IPS-18c (cell line): ENCODE measurements around the gene MAPKAP1.

Experiments used
- H3K4me3 ChIP-seq: 2 replicates; pipeline ENCODE4 v1.7.0; 2013; ENCODE audit warnings: low read depth, mild to moderate bottlenecking, low read length, moderate library complexity; ENCODE audit not compliant: insufficient read depth
- H3K9me3 ChIP-seq: one replicate; pipeline ENCODE4 v1.6.1; 2013; ENCODE audit warnings: mild to moderate bottlenecking, low read length, moderate library complexity; ENCODE audit not compliant: control insufficient read depth, insufficient read depth

MAPKAP1 gene

DNA sequence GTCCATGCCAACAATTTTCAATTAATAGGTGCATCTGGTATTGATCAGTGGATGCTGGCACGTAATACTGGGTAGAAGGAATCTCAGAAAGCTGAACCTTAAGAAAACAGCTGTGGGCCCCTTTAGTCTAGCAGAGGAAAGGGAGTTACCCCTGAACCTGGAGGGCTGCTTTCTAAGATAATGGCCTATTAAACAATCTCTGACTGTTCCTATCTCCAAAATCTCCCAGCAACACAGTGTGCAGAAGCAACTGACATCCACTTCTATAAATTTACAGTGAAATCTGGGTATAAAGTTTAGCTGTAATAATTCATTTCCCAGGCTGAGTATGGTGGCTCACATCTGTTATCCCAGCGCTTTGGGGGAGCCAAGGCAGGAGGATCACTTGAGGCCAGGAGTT, 198.8 kb downstream of the MAPKAP1 start:
- Histone ChIP-seq H3K9me3 (no peaks in the 10 kb centered on the region), H3K4me3 (no peak overlapping the region)

- no peak overlapping the region for H3K4me3 ChIP-seq
- no peaks in the 10 kb centered on the region for H3K9me3 ChIP-seq
Observed at GRCh38 chr9:125507226-125507625, 199.8 kb downstream of the MAPKAP1 start.

DNA sequence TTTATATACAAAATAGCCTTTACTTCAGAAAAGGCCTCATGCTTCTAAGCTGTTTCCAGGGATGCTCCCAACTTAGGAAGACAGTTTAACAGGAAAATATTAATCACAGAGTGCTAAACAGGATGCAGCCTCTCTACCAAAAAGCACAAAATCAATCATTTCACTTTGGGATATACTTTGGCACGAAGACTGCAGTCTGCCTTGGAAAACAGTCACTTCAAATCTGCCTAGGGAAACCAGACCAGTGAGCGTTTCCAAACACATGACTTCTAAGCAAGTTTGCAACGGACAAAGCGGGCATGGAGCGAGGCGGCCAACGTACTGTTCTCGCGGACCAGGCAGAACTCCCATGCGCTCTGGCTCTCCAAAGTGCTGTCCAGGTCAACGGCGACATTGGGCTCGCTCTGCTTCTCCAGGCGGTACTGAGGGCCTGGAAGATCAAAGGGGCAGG, 201.0 kb downstream of the MAPKAP1 start:
- no peaks in the 10 kb centered on the region for H3K9me3 ChIP-seq
- no peak overlapping the region for H3K4me3 ChIP-seq

DNA sequence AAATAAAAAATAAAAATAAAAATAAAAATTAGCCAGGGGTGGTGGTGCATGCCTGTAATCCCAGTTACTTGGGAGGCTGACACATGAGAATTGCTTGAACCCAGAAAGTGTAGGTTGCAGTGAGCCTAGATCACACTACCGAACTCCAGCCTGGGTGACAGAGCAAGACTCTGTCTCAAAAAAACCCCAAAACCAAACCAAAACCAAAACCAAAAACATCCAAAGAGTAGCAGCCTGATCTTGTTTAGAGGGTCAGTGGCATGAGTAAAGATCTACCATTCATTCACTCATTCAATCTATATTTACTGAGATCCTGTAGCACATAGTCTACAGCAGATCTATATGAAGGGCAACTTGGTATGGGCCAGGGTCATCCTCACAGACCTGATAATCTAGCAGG, 202.4 kb downstream of the MAPKAP1 start:
- Histone ChIP-seq H3K4me3 (no peak overlapping the region), H3K9me3 (no peaks in the 10 kb centered on the region)

- no peaks in the 10 kb centered on the region for H3K9me3 ChIP-seq
Observed at GRCh38 chr9:125497906-125498305, 209.1 kb downstream of the MAPKAP1 start.

GRCh38 chr9:125497478-125497877, 209.5 kb downstream of the MAPKAP1 start:
- no peak overlapping the region for H3K4me3 ChIP-seq
- H3K9me3 ChIP-seq, result no peaks in the 10 kb centered on the region

More at GRCh38 chr9:125497906-125498305, 209.1 kb downstream of the MAPKAP1 start:
- H3K4me3 ChIP-seq, result no peak overlapping the region

- no peak overlapping the region for H3K4me3 ChIP-seq
- H3K9me3 ChIP-seq, result no peaks in the 10 kb centered on the region
Observed at GRCh38 chr9:125496313-125496834, 210.6 kb downstream of the MAPKAP1 start.

DNA sequence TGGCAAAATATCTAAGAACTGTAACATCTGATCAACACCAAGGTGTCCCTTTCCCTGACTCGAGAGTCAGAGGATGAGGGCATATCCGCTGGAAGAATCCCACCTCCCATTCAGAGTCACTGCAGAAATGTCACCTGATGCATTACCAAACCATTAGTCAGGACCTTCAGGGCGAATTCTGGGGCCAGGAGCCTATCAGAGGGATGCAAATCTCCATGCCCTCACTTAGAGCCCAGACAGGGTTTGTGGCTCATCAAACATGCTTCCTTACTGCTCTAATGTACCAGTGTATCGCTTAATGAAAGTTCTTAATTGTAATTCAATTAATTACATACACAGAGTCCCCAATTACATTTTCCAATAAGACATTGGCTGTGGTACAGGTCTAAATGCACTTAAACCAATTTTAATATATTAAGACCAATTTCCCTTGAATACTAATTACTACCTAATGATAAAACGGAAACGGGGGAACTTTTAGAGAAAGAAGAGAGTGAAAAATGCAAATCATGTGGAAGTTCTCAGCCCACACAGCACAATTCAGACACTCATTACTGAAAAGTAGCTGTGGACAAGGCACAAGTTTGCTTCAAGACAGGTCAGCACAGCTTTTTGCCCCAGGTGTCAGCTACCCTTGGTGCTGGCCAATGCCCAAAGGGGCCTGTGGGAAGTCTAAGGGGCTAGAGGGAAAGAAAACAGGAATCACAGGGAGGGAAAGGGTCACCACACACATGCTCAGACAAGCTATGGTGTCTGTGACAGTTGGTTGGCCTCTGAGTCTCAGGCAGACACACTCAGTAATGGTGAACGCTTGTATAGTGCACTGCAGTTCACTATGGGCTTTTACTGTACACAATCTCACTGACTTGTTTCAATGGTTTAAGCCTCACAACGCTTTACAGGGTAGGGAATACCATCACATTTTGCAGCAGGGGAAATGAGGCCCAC, 211.6 kb downstream of the MAPKAP1 start:
- H3K4me3 ChIP-seq, result no peak overlapping the region
- no peaks in the 10 kb centered on the region for H3K9me3 ChIP-seq

DNA sequence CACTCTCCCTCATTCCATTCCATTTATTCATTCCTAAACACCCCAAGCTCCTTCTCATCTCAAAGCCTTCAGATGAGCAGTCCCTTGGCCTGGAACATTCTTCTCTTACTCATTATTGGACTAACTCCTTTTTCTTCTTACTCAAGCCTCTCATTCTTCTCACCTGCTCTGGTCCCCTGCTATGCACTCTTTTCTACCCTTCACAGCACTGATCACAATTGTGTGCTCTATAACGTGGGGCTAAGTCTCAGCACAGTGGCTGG, 212.4 kb downstream of the MAPKAP1 start:
- Histone ChIP-seq H3K9me3 (no peaks in the 10 kb centered on the region), H3K4me3 (no peak overlapping the region)

DNA sequence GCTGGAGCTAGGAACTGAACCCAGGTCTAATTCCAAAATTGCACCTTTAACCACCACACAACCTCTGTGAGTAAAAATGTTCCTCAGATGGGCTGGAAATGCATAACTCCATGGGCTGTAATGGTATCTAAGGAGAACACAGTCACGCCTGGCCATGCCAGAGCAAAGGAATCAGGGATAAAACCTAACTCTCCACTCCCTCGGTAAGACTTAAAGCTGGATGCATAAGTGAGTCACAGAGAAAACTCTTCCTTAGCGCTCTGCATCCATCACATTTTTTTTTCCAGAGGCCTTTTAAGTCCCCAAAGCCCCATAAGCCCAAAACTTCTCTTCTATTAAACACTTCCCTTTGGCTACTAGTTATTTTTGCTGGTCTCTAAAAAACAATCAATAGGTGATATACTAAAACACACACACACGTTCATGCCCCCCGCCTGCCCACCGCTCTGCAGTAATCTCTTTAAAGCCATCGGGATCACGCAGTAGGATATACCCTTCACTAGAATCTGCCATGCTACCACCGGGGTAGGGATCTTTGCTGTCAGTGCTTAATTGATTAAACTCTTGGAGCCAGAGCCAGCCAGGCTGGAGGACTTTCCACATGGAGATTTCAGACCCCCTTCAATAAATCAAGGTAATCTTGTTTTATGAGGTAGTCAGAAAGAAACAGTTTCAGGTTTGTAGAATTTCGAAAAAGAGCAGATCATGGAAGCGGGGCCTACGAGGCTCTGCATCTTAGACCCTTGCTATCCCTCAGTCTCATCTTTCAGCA, 212.9 kb downstream of the MAPKAP1 start:
- Histone ChIP-seq H3K4me3 (no peak overlapping the region), H3K9me3 (no peaks in the 10 kb centered on the region)

GRCh38 chr9:125493384-125493783, 213.6 kb downstream of the MAPKAP1 start:
- no peak overlapping the region for H3K4me3 ChIP-seq
- H3K9me3 ChIP-seq, result no peaks in the 10 kb centered on the region

GRCh38 chr9:125492719-125493118, 214.3 kb downstream of the MAPKAP1 start:
- no peaks in the 10 kb centered on the region for H3K9me3 ChIP-seq
- H3K4me3 ChIP-seq, result no peak overlapping the region

DNA sequence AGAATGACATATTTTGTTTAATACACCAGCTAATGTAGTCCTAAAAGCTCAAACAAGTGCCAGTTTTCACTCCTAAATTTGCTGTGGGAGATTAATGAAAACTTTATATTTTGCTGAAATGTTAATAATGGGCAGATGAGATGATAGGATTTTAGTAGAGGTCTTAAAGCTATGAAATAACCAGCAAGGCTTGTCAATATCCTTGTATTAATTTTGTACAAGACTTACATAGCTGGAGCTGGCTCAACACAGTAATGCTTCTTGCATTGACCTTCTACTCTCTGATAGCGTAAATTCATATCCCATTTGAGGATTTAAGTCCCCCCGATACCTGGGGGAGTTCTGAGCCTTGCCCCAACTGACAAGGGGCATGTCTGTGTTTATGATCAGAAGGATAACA, 219.2 kb downstream of the MAPKAP1 start:
- Histone ChIP-seq H3K4me3 (no peak overlapping the region), H3K9me3 (no peaks in the 10 kb centered on the region)

DNA sequence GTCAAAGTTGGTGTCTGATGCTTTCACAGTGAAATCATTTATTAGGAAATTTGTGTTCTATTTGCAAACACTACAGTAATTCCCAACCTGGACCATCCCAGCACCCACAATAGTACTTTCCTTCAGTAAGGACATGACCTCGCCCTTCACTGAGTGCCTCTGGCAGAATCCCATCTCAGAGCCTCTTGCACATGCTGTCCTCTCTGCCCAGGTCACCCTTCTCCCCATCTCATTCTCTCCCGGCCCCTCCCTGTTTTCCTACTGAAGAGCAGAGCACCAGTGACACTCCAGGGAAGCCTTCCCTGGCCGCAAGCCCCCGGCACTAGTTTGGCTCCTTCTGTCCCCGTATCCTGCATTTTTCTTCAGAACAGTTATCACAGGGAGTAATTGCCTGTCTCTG, 220.4 kb downstream of the MAPKAP1 start:
- Histone ChIP-seq H3K9me3 (no peaks in the 10 kb centered on the region), H3K4me3 (no peak overlapping the region)

- Histone ChIP-seq H3K9me3 (no peaks in the 10 kb centered on the region), H3K4me3 (no peak overlapping the region)
Observed at GRCh38 chr9:125486152-125486508, 220.9 kb downstream of the MAPKAP1 start.

DNA sequence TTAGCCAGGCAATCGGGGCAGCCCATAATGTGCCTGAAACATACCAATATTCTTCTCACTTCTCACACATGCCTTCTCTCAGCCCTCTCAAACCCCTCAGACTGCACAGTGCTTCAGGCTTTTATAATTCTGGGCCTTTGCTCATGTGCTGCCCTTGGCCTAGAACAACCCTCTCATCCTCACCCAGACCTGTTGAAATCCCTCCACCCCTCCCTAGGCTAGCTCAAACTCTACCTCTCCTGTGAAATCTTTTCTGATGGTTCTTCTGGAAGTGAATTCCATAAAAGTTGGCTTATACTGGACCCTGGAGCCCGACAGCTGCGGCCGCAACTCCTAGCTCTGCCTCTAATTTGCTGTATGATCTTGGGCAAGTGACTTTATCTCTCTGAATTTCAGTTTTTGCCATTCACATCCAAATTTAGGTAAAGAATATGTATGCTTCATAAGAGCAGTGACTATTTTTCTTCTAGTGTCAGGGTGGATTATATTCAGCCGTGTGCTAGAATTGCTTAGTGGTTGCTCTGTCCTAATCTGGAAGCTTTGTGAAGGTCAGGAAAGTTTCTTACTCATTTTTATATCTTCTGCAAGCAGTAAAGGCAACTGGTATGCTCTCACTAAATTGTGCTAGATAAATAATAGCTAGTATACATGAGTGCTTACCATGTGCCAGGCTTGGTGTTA, 221.4 kb downstream of the MAPKAP1 start:
- Histone ChIP-seq H3K9me3 (no peaks in the 10 kb centered on the region), H3K4me3 (no peak overlapping the region)

DNA sequence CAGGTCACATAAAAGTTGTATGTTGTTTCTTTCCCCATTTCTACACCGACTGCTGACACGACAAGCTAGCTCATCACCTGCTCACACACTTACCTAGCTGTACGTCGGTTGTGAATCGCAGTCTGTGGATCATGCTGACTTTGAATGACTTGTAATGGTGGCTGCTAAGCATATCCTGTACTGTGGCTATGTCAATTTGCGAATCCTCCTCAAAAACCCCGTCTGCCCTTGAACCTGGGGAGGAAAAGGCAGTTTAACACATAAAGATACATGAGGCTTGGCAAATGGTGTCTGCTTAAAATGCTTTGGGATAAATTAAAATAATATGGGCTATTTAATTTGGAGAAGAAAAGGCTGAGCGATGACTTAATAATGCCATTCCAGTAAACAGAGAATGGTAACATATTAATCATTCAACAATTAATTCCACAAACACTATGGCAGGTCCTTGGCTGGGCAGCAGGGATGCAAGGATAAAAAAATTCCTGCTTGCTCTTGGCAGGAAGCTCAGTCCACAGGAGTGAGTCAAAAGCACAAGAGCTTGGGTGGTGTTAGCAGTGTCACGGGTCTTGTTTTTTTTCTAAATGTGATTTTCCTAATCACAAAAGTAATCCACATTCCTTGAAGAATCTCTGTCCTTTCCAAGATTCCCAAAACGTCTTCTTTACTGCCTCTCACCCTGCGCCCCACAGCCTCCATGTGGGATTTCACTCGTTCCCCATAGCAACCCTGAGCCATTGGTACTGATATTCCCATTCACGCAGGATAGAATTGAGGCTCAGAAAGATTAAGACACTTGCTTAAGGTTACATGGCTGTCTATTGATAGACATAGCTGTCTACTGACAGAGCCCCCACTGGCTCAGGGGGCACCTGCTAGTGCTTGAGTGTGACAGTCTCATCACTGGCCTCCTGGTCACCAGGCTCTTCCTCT, 222.4 kb downstream of the MAPKAP1 start:
- Histone ChIP-seq H3K9me3 (no peaks in the 10 kb centered on the region), H3K4me3 (no peak overlapping the region)
